GM23248 (cell line): ENCODE data around the gene SYT1.

Experiments
- EZH2 ChIP-seq: fragments of 200-600 bp; sonication (generic); IDR thresholded peaks from 2 replicates; pipeline ENCODE4 v1.6.1; 2018; ENCODE audit warnings: antibody characterized with exemption, mild to moderate bottlenecking; ENCODE audit not compliant: insufficient read depth, poor library complexity, severe bottlenecking
- EZH2phosphoT487 ChIP-seq: fragments of 200-600 bp; sonication (generic); IDR thresholded peaks from 2 replicates; pipeline ENCODE4 v1.6.1; 2018; ENCODE audit warnings: antibody characterized with exemption, moderate library complexity, mild to moderate bottlenecking, low read depth; ENCODE audit not compliant: insufficient read depth

- no peak for TF ChIP-seq EZH2
- no peak for TF ChIP-seq EZH2phosphoT487
Observed at GRCh38 chr12:79082595-79082994, 218.0 kb downstream of the SYT1 start.
